H1 (cell line): ENCODE data around the gene THUMPD3. TPM values are rescaled to one million over a fixed set of nuclear protein-coding genes. Genes with fewer than 3 reads are reported as not detected.

Experiments used
- CTCF ChIA-PET: fragments of 300-600 bp; sonication (Branson Sonifier 250); formaldehyde crosslinking; loops from one replicate; lab custom pipeline; 2021; ENCODE audit not compliant: partially characterized antibody; lab: Charles Lee
- POLR2A ChIA-PET: fragments of 300-600 bp; sonication (Branson Sonifier 250); formaldehyde crosslinking; loops from one replicate; lab custom pipeline; 2021; ENCODE audit warnings: inconsistent platforms; ENCODE audit not compliant: partially characterized antibody; lab: Charles Lee
- DNase-seq, 2 experiments: peaks; one replicate each; pipeline versions ENCODE4 v3.0.0 to v3.0.0-alpha.2; 2010 to 2022; ENCODE audit warnings: low spot score in 2 of 2, low read depth in 1 of 2, mixed read lengths in 1 of 2
- FAIRE-seq: peaks from 2 replicates; lab custom pipeline; 2011; peaks lifted over from hg19 to GRCh38; lab: Jason Lieb, UNC
- H2AFZ ChIP-seq: 2 replicates; pipeline ENCODE4 v1.8.1; 2012; ENCODE audit warnings: low read length, inconsistent platforms
- H2AK5ac ChIP-seq: 2 replicates; pipeline ENCODE4 v1.6.1; 2013; ENCODE audit warnings: low read depth, low read length
- H2BK120ac ChIP-seq: replicated peaks from 2 replicates; pipeline ENCODE3; 2013; ENCODE audit warnings: low read depth, low read length, inconsistent platforms
- H2BK12ac ChIP-seq: 2 replicates; pipeline ENCODE4 v1.6.1; 2013; ENCODE audit warnings: low read depth, low read length
- H2BK15ac ChIP-seq: 2 replicates; pipeline ENCODE4 v1.6.1; 2013; ENCODE audit warnings: low read length
- H2BK20ac ChIP-seq: 2 replicates; pipeline ENCODE4 v1.6.1; 2013; ENCODE audit warnings: low read length
- H2BK5ac ChIP-seq: 2 replicates; pipeline ENCODE4 v1.6.1; 2013; ENCODE audit warnings: low read depth, low read length
- H3K14ac ChIP-seq: 2 replicates; pipeline ENCODE4 v1.6.1; 2013; ENCODE audit warnings: inconsistent platforms; ENCODE audit not compliant: insufficient read length
- H3K18ac ChIP-seq: 2 replicates; pipeline ENCODE4 v1.6.1; 2013; ENCODE audit warnings: low read length; ENCODE audit errors: extremely low read depth
- H3K23ac ChIP-seq: 2 replicates; pipeline ENCODE4 v1.6.1; 2013; ENCODE audit warnings: inconsistent platforms; ENCODE audit not compliant: insufficient read length
- H3K23me2 ChIP-seq: 2 replicates; pipeline ENCODE4 v1.6.1; 2013; ENCODE audit warnings: low read depth, low read length
- H3K27ac ChIP-seq: 2 replicates; pipeline ENCODE4 v1.6.1; 2011; ENCODE audit warnings: low read depth, low read length, inconsistent platforms
- H3K27me3 ChIP-seq, 4 experiments: replicated peaks in 1 of 4; 1 replicate in 1 of 4; 2 replicates in 3 of 4; pipeline versions ENCODE4 v1.6.1 to v1.8.1; 2011 to 2013; ENCODE audit warnings: low read length in 3 of 4, mild to moderate bottlenecking in 3 of 4, inconsistent platforms in 2 of 4, mixed read lengths in 2 of 4, moderate library complexity in 1 of 4; ENCODE audit not compliant: control insufficient read depth in 3 of 4, insufficient read depth in 3 of 4; ENCODE audit errors: extremely low read depth in 1 of 4
- H3K36me3 ChIP-seq, 4 experiments: 2 replicates each; pipeline versions ENCODE4 v1.6.1 to v1.8.1; 2011 to 2013; ENCODE audit warnings: mild to moderate bottlenecking in 4 of 4, low read length in 3 of 4, moderate library complexity in 2 of 4, control low read depth in 1 of 4, inconsistent platforms in 1 of 4; ENCODE audit not compliant: insufficient read depth in 4 of 4, control insufficient read depth in 2 of 4
- H3K4ac ChIP-seq: replicated peaks from 2 replicates; pipeline ENCODE3; 2013; ENCODE audit warnings: low read length, low read depth, mixed read lengths, inconsistent platforms; ENCODE audit not compliant: insufficient read length
- H3K4me1 ChIP-seq, 4 experiments: replicated peaks in 1 of 4; 1 replicate in 1 of 4; 2 replicates in 3 of 4; pipeline versions ENCODE4 v1.6.1 to v1.8.1; 2011 to 2013; ENCODE audit warnings: low read length in 3 of 4, inconsistent platforms in 2 of 4, mixed read lengths in 1 of 4; ENCODE audit not compliant: insufficient read depth in 4 of 4, control insufficient read depth in 3 of 4
- H3K4me2 ChIP-seq, 2 experiments: 2 replicates each; pipeline versions ENCODE4 v1.6.1 to v1.8.1; 2011 to 2013; ENCODE audit warnings: low read depth in 2 of 2, low read length in 2 of 2, control low read depth in 1 of 2, inconsistent platforms in 1 of 2, mild to moderate bottlenecking in 1 of 2; ENCODE audit not compliant: insufficient read depth in 1 of 2
- H3K4me3 ChIP-seq, 4 experiments: fragments of 200-600, 300-600 bp in 1 of 4; sonication (generic), shearing (Covaris generic), sonication (Bioruptor Twin) in 1 of 4; 2 replicates each; pipeline versions ENCODE4 v1.5.1 to v1.8.1; 2011 to 2016; ENCODE audit warnings: low read length in 4 of 4, low read depth in 3 of 4, control low read depth in 2 of 4, inconsistent platforms in 2 of 4, mild to moderate bottlenecking in 2 of 4, mixed read lengths in 1 of 4, moderate library complexity in 1 of 4; ENCODE audit not compliant: insufficient read depth in 2 of 4; ENCODE audit errors: extremely low read depth in 1 of 4
- H3K56ac ChIP-seq: replicated peaks from 2 replicates; pipeline ENCODE3; 2013; ENCODE audit warnings: low read depth, mild to moderate bottlenecking, mixed read lengths, low read length, inconsistent platforms; ENCODE audit not compliant: insufficient read length
- H3K79me1 ChIP-seq: 2 replicates; pipeline ENCODE4 v1.6.1; 2013; ENCODE audit warnings: low read depth, low read length, control low read depth
- H3K79me2 ChIP-seq, 2 experiments: 2 replicates each; pipeline versions ENCODE4 v1.6.1 to v1.8.1; 2012 to 2013; ENCODE audit warnings: low read length in 2 of 2, mild to moderate bottlenecking in 2 of 2, inconsistent platforms in 1 of 2; ENCODE audit not compliant: insufficient read depth in 2 of 2, control insufficient read depth in 1 of 2
- H3K9ac ChIP-seq, 4 experiments: replicated peaks in 1 of 4; 1 replicate in 1 of 4; 2 replicates in 3 of 4; pipeline versions ENCODE4 v1.6.1 to v1.8.1; 2011 to 2013; ENCODE audit warnings: low read depth in 3 of 4, low read length in 3 of 4, control low read depth in 2 of 4, mild to moderate bottlenecking in 2 of 4, moderate library complexity in 2 of 4, inconsistent platforms in 1 of 4; ENCODE audit errors: extremely low read depth in 1 of 4
- H3K9me3 ChIP-seq, 2 experiments: 2 replicates each; pipeline versions ENCODE4 v1.6.1 to v1.8.1; 2012 to 2013; ENCODE audit warnings: mild to moderate bottlenecking in 2 of 2, moderate library complexity in 2 of 2, control low read depth in 1 of 2, inconsistent platforms in 1 of 2, low read depth in 1 of 2, low read length in 1 of 2, mixed read lengths in 1 of 2; ENCODE audit not compliant: insufficient read depth in 2 of 2
- H4K20me1 ChIP-seq, 2 experiments: replicated peaks in 1 of 2; 2 replicates each; pipeline versions ENCODE3 to v1.8.1; 2011 to 2013; ENCODE audit warnings: inconsistent platforms in 2 of 2, low read length in 2 of 2, mild to moderate bottlenecking in 1 of 2; ENCODE audit not compliant: insufficient read depth in 2 of 2, control insufficient read depth in 1 of 2
- H4K5ac ChIP-seq: 2 replicates; pipeline ENCODE4 v1.6.1; 2013; ENCODE audit warnings: low read length, low read depth, mixed read lengths, inconsistent platforms; ENCODE audit not compliant: insufficient read length
- H4K8ac ChIP-seq: 2 replicates; pipeline ENCODE4 v1.8.0; 2013; ENCODE audit warnings: mild to moderate bottlenecking, moderate library complexity, low read length, inconsistent platforms; ENCODE audit not compliant: insufficient read depth; ENCODE audit errors: extremely low read depth
- H4K91ac ChIP-seq: replicated peaks from 2 replicates; pipeline ENCODE3; 2013; ENCODE audit warnings: low read length, mixed read lengths, inconsistent platforms; ENCODE audit not compliant: insufficient read length
- BACH1 ChIP-seq: IDR thresholded peaks from 2 replicates; pipeline ENCODE4 v1.6.1; 2012; ENCODE audit warnings: low read length, improper control_type of control experiment
- BCL11A ChIP-seq, 2 experiments: IDR thresholded peaks; one replicate each; pipeline ENCODE4 v1.6.1; 2011; ENCODE audit warnings: low read depth in 2 of 2, low read length in 2 of 2, mild to moderate bottlenecking in 2 of 2
- CBX5 ChIP-seq: fragments of 300-800, 300-1000 bp; sonication (generic); IDR thresholded peaks from 2 replicates; pipeline ENCODE4 v1.7.1; 2016; ENCODE audit warnings: antibody characterized with exemption, low read length, low read depth
- CBX8 ChIP-seq: fragments of 300-800, 300-1000 bp; sonication (generic); IDR thresholded peaks from 2 replicates; pipeline ENCODE4 v1.7.1; 2016; ENCODE audit warnings: low read depth, low read length, borderline replicate concordance
- CEBPB ChIP-seq: IDR thresholded peaks from 2 replicates; pipeline ENCODE4 v1.6.1; 2012; ENCODE audit warnings: low read depth, low read length
- CHD2 ChIP-seq: IDR thresholded peaks from 2 replicates; pipeline ENCODE4 v1.6.1; 2012; ENCODE audit warnings: low read length, improper control_type of control experiment
- EGR1 ChIP-seq: IDR thresholded peaks from 2 replicates; pipeline ENCODE4 v1.6.1; 2011; ENCODE audit warnings: low read depth, low read length, borderline replicate concordance
- HDAC2 ChIP-seq, 2 experiments: fragments of 300-600 bp in 1 of 2; sonication (generic) in 1 of 2; IDR thresholded peaks; 2 replicates each; pipeline ENCODE4 v1.6.1; 2011 to 2012; ENCODE audit warnings: low read depth in 2 of 2, low read length in 2 of 2, mild to moderate bottlenecking in 2 of 2, moderate library complexity in 2 of 2, borderline replicate concordance in 1 of 2, inconsistent platforms in 1 of 2
- KDM1A ChIP-seq: fragments of 200-600, 300-600 bp; sonication (generic); IDR thresholded peaks from 2 replicates; pipeline ENCODE4 v1.7.1; 2016; ENCODE audit warnings: mild to moderate bottlenecking, low read length, borderline replicate concordance
- POLR2AphosphoS5 ChIP-seq: IDR thresholded peaks from 2 replicates; pipeline ENCODE4 v1.6.1; 2011; ENCODE audit warnings: low read depth, low read length
- RAD21 ChIP-seq, 2 experiments: IDR thresholded peaks in 1 of 2; conservative IDR thresholded peaks in 1 of 2; 2 replicates each; pipeline ENCODE4 v1.6.1; 2011; ENCODE audit warnings: low read depth in 2 of 2, low read length in 2 of 2, improper control_type of control experiment in 1 of 2, inconsistent platforms in 1 of 2, mild to moderate bottlenecking in 1 of 2, moderate library complexity in 1 of 2
- SIRT6 ChIP-seq: IDR thresholded peaks from one replicate; pipeline ENCODE4 v1.7.1; 2012; ENCODE audit warnings: low read length, inconsistent platforms
- SIX5 ChIP-seq: IDR thresholded peaks from 2 replicates; pipeline ENCODE4 v1.6.1; 2011; ENCODE audit warnings: mild to moderate bottlenecking, low read depth, low read length
- WGBS, 2 experiments: shearing (Covaris generic) in 1 of 2; methylation state at CpG; one replicate each; pipeline versions ENCODE4 v1.1.6 to v1.1.7; 2013 to 2015; ENCODE audit warnings: low lambda C conversion rate in 2 of 2, mixed read lengths in 2 of 2, inconsistent platforms in 1 of 2, low coverage in 1 of 2, missing lambda C conversion rate in 1 of 2; ENCODE audit not compliant: insufficient replicate concordance in 2 of 2, insufficient coverage in 1 of 2, insufficient read length in 1 of 2; ENCODE audit errors: extremely low coverage in 1 of 2, missing lambda C conversion rate in 1 of 2; 5-methylcytosine and 5-hydroxymethylcytosine counted together
- polyA plus RNA-seq, 7 experiments: library from polyadenylated mRNA; depleted of rRNA in 3 of 7; stranded (reverse) in 5 of 7; unstranded in 2 of 7; fragments of >200 nt in 5 of 7; fragments of 200-250 nt in 2 of 7; gene quantifications; 1 replicate in 5 of 7; 2 replicates in 1 of 7; 4 replicates in 1 of 7; pipeline versions ENCODE4 v1.2.1 to v1.2.3, GENCODE V29; 2011 to 2013; ENCODE audit warnings: missing spikeins in 2 of 7, mixed read lengths in 2 of 7
- total RNA-seq: library from RNA; stranded (reverse); fragmentation: NEBNext Ultra II Directional; extraction: Animal tissue kit (Norgen Biotek cat#: 25700); gene quantifications from 2 replicates; pipeline ENCODE4 v1.2.1, GENCODE V29; 2021
- TF ChIP-seq, protein P1 (sequence below): IDR thresholded peaks from 2 replicates; pipeline ENCODE4 v1.6.1; 2011; ENCODE audit warnings: low read depth, mild to moderate bottlenecking, low read length; ENCODE audit not compliant: insufficient read depth

THUMPD3 gene
- total and polyA plus RNA-seq, 2 of the 8 experiments (the other 6 are each of a cell fraction or from before 2014, with no cell fraction given), result 26.7 to 68.9 TPM

- Histone ChIP-seq H3K79me1 (no peaks in the 10 kb centered on the region), H3K14ac (no peak overlapping the region), H4K8ac (no peak overlapping the region), H2BK12ac (no peak overlapping the region), H2AK5ac (no peak overlapping the region), H3K4me1 (peaks cover 0 to 11% (median 0%) of the 10 kb centered on the region in 4 experiments; a peak in 1 of 7 replicates), H2AFZ (no peak overlapping the region), H4K91ac (no peak overlapping the region), H3K23ac (no peak overlapping the region), H3K36me3 (peaks cover 0 to 14% (median 0%) of the 10 kb centered on the region in 4 experiments; a peak in 1 of 8 replicates), H3K9me3 (no peaks in the 10 kb centered on the region), H3K27ac (no peak overlapping the region), H2BK5ac (no peak overlapping the region), H3K4me3 (no peak overlapping the region), H3K18ac (no peak overlapping the region), H2BK15ac (no peak overlapping the region), H2BK120ac (no peak overlapping the region), H4K20me1 (peaks cover 20 to 34% of the 10 kb centered on the region in 2 experiments), H3K79me2 (peaks cover 57 to 100% of the 10 kb centered on the region in 2 experiments), H4K5ac (no peak overlapping the region), H3K4ac (no peak overlapping the region), H3K23me2 (no peaks in the 10 kb centered on the region), H3K56ac (no peak overlapping the region), H3K4me2 (no peak overlapping the region), H3K9ac (no peak overlapping the region), H3K27me3 (no peaks in the 10 kb centered on the region), H2BK20ac (no peak overlapping the region)
- WGBS, 2 experiments, result 100% methylated on average over 1 of the region's 1 CpG; no CpG with 5 or more reads in 1 of the 2 experiments
- POLR2A ChIA-PET, result interaction anchor here (0.8 to 2.6 kb wide), 6 partner anchors 8 to 48 kb away, joined by 3 to 17 read pairs (median 6); partner anchors contain the start of gene THUMPD3
- CTCF ChIA-PET, result interaction anchor here (0.6 to 1.3 kb wide), 2 partner anchors 11 to 209 kb away, joined by 3 to 6 read pairs; no protein-coding TSS in a partner anchor
- FAIRE-seq (no peak), DNase-seq (no peak)
- TF ChIP-seq KDM1A, result no peak
- TF ChIP-seq BACH1, result no peak
- TF ChIP-seq CEBPB, result no peak
- TF ChIP-seq RAD21 (IDR thresholded peaks at IDR 0.05 in 1 of 2, conservative IDR thresholded peaks at IDR 0.05 in 1 of 2; ENCODE audit: low read depth in 2 of 2, low read length in 2 of 2), result no peak
- no peak for TF ChIP-seq HDAC2 (IDR thresholded peaks at IDR 0.05; ENCODE audit: borderline replicate concordance in 1 of 2, low read depth in 2 of 2, low read length in 2 of 2)
- no peak for TF ChIP-seq SIRT6
- TF ChIP-seq SIX5, result no peak
- no peak for TF ChIP-seq CBX8
- TF ChIP-seq EGR1, result no peak
- no peak for TF ChIP-seq BCL11A (IDR thresholded peaks at IDR 0.05; ENCODE audit: low read depth in 2 of 2, low read length in 2 of 2)
- TF ChIP-seq CHD2, result no peak
- TF ChIP-seq, protein P1, sequence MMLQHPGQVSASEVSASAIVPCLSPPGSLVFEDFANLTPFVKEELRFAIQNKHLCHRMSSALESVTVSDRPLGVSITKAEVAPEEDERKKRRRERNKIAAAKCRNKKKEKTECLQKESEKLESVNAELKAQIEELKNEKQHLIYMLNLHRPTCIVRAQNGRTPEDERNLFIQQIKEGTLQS, result no peak
- TF ChIP-seq CBX5, result no peak
- TF ChIP-seq POLR2AphosphoS5, result no peak
Observed at GRCh38 chr3:9411302-9411701, 48.4 kb downstream of the THUMPD3 start.
